Cardiac muscle cell (in vitro differentiated cells and primary cell): Measurements from ENCODE around the gene PYDC1. TPM values are rescaled to one million over a fixed set of nuclear protein-coding genes. Genes with fewer than 3 reads are reported as not detected.

ENCODE experiments used
- DNase-seq, 2 donors: peaks; one replicate each; pipeline versions ENCODE4 v3.0.0 to v3.0.0-alpha.2; 2010 to 2017; ENCODE audit warnings: low read depth in 1 of 2, low spot score in 1 of 2
- H3K27ac ChIP-seq: fragments of 200-600 bp; sonication (generic); 2 replicates; pipeline ENCODE4 v1.5.1; 2016
- H3K27me3 ChIP-seq: fragments of 200-600 bp; sonication (generic); 2 replicates; pipeline ENCODE4 v1.6.0; 2016; ENCODE audit warnings: control low read depth
- H3K36me3 ChIP-seq: fragments of 200-600 bp; sonication (generic); 2 replicates; pipeline ENCODE4 v1.5.1; 2016; ENCODE audit warnings: control low read depth
- H3K4me1 ChIP-seq: fragments of 200-600 bp; sonication (generic); 2 replicates; pipeline ENCODE4 v1.8.1; 2017; ENCODE audit warnings: low read depth, mild to moderate bottlenecking, mixed run types
- H3K4me3 ChIP-seq: fragments of 200-600 bp; sonication (generic); 2 replicates; pipeline ENCODE4 v1.5.1; 2016; ENCODE audit warnings: mild to moderate bottlenecking
- H3K9me3 ChIP-seq: fragments of 200-600 bp; sonication (generic); 2 replicates; pipeline ENCODE4 v1.5.1; 2017; ENCODE audit warnings: low read depth, mild to moderate bottlenecking, control low read depth
- CTCF ChIP-seq: IDR thresholded peaks from 2 replicates; pipeline ENCODE4 v1.5.1; 2012; ENCODE audit warnings: low read depth, mild to moderate bottlenecking, low read length
- polyA plus RNA-seq: library from polyadenylated mRNA; unstranded; fragments of >200 nt; fragmentation: Nextera tagmentation; extraction: Ambion mirVana; gene quantifications from 2 replicates; pipeline ENCODE4 v1.2.1, GENCODE V29; 2016
- total RNA-seq: library from RNA; depleted of rRNA; stranded (reverse); fragments of >200 nt; gene quantifications from 2 replicates; pipeline ENCODE4 v1.2.3, GENCODE V29; 2016

PYDC1 gene
- total and polyA plus RNA-seq, 2 experiments from 2014 or later, result not detected

- H3K4me1 ChIP-seq, result no peaks in the 10 kb centered on the region
- H3K9me3 ChIP-seq, result no peaks in the 10 kb centered on the region
- no peak for TF ChIP-seq CTCF
- H3K27ac ChIP-seq, result no peak overlapping the region
- H3K4me3 ChIP-seq, result no peak overlapping the region
- DNase-seq, result no peak
- H3K36me3 ChIP-seq, result peaks cover 100% of the 10 kb centered on the region
- H3K27me3 ChIP-seq, result no peaks in the 10 kb centered on the region
These were observed 26.9 kb downstream of the PYDC1 start for GRCh38 chr16:31190061-31190460.

- no peaks in the 10 kb centered on the region for H3K4me1 ChIP-seq
- DNase-seq, result no peak
- H3K27me3 ChIP-seq, result no peaks in the 10 kb centered on the region
- no peaks in the 10 kb centered on the region for H3K9me3 ChIP-seq
- H3K27ac ChIP-seq, result no peak overlapping the region
- no peak for TF ChIP-seq CTCF
- H3K4me3 ChIP-seq, result no peak overlapping the region
- peaks cover 99% of the 10 kb centered on the region for H3K36me3 ChIP-seq
These were observed 27.5 kb downstream of the PYDC1 start for GRCh38 chr16:31189412-31189778.

- H3K27ac ChIP-seq, result no peak overlapping the region
- no peaks in the 10 kb centered on the region for H3K27me3 ChIP-seq
- H3K4me1 ChIP-seq, result no peaks in the 10 kb centered on the region
- DNase-seq, result no peak
- no peak for TF ChIP-seq CTCF
- H3K4me3 ChIP-seq, result no peak overlapping the region
- H3K36me3 ChIP-seq, result peaks cover 97% of the 10 kb centered on the region
- H3K9me3 ChIP-seq, result no peaks in the 10 kb centered on the region
These were observed 28.2 kb downstream of the PYDC1 start for GRCh38 chr16:31188450-31189411.

GRCh38 chr16:31187808-31188189 lies 29.1 kb downstream of the PYDC1 start:
- Histone ChIP-seq H3K4me3 (no peak overlapping the region), H3K27me3 (no peaks in the 10 kb centered on the region), H3K4me1 (peaks cover under 1% of the 10 kb centered on the region), H3K9me3 (no peaks in the 10 kb centered on the region), H3K36me3 (peaks cover 97% of the 10 kb centered on the region), H3K27ac (no peak overlapping the region)
- no peak for DNase-seq
- no peak for TF ChIP-seq CTCF

GRCh38 chr16:31186930-31187807 lies 29.8 kb downstream of the PYDC1 start:
- no peak for TF ChIP-seq CTCF
- Histone ChIP-seq H3K36me3 (peaks cover 96% of the 10 kb centered on the region), H3K4me1 (peaks cover 7% of the 10 kb centered on the region), H3K4me3 (no peak overlapping the region), H3K9me3 (no peaks in the 10 kb centered on the region), H3K27ac (no peak overlapping the region), H3K27me3 (no peaks in the 10 kb centered on the region)
- DNase-seq, result no peak
